Natural killer cell (primary cell): ENCODE measurements around the gene PWWP2B. TPM values are rescaled to one million over a fixed set of nuclear protein-coding genes. Genes with fewer than 3 reads are reported as not detected.

Source experiments
- ATAC-seq, 3 donors: fragments of 150-1000 bp in 2 of 3; fragments of 200-7000 bp in 1 of 3; cut with Tn5 transposase; 1 replicate in 1 of 3; 2 replicates in 2 of 3; pipeline ENCODE4 v1.10.0; 2021; ENCODE audit warnings: mild to moderate bottlenecking in 2 of 3, moderate library complexity in 2 of 3
- DNase-seq, 2 donors: peaks; one replicate each; pipeline versions ENCODE4 v3.0.0 to v3.0.0-alpha.2; 2013 to 2021; ENCODE audit warnings: mixed read lengths in 1 of 2
- H3K27ac ChIP-seq: one replicate; pipeline ENCODE4 v1.5.1; 2013; ENCODE audit warnings: mild to moderate bottlenecking, low read length
- H3K27me3 ChIP-seq: one replicate; pipeline ENCODE4 v1.6.1; 2013; ENCODE audit warnings: low read length; ENCODE audit not compliant: control insufficient read depth, insufficient read depth
- H3K36me3 ChIP-seq: one replicate; pipeline ENCODE4 v1.6.1; 2013; ENCODE audit warnings: low read length; ENCODE audit not compliant: control insufficient read depth, insufficient read depth
- H3K4me1 ChIP-seq: one replicate; pipeline ENCODE4 v1.6.1; 2013; ENCODE audit warnings: low read length; ENCODE audit not compliant: control insufficient read depth, insufficient read depth
- H3K4me3 ChIP-seq: one replicate; pipeline ENCODE4 v1.5.1; 2013; ENCODE audit warnings: low read length
- H3K9me3 ChIP-seq: one replicate; pipeline ENCODE4 v1.6.1; 2013; ENCODE audit warnings: low read length; ENCODE audit not compliant: control insufficient read depth, insufficient read depth
- H3K27ac Mint-ChIP-seq, 2 donors: one replicate each; pipeline ENCODE4 v1.8.0; 2022; ENCODE audit warnings: mild to moderate bottlenecking in 2 of 2, mixed read lengths in 2 of 2, moderate library complexity in 1 of 2
- H3K27me3 Mint-ChIP-seq, 2 donors: one replicate each; pipeline ENCODE4 v1.8.0; 2022; ENCODE audit warnings: low read depth in 2 of 2, mixed read lengths in 2 of 2
- H3K36me3 Mint-ChIP-seq: one replicate; pipeline ENCODE4 v1.8.0; 2022; ENCODE audit warnings: mixed read lengths
- H3K4me1 Mint-ChIP-seq, 2 donors: one replicate each; pipeline ENCODE4 v1.8.0; 2022; ENCODE audit warnings: mixed read lengths in 2 of 2
- H3K4me3 Mint-ChIP-seq: one replicate; pipeline ENCODE4 v1.8.0; 2022; ENCODE audit warnings: mild to moderate bottlenecking, moderate library complexity, mixed read lengths
- H3K9me3 Mint-ChIP-seq, 2 donors: one replicate each; pipeline ENCODE4 v1.8.0; 2022; ENCODE audit warnings: mixed read lengths in 2 of 2
- WGBS: methylation state at CpG from one replicate; pipeline ENCODE4 v1.1.7; 2013; ENCODE audit warnings: missing lambda C conversion rate; ENCODE audit not compliant: insufficient coverage; 5-methylcytosine and 5-hydroxymethylcytosine counted together
- intact Hi-C: fragments of 100-400 bp; cut with micrococcal nuclease; formaldehyde crosslinking; loops from one replicate; pipeline ENCODE4 v1.14.2; 2022
- total RNA-seq, 4 donors: library from RNA; stranded (reverse); fragments of 120-200 nt in 1 of 4; gene quantifications; one replicate each; pipeline versions ENCODE4 v1.2.3 to v1.2.4, GENCODE V29; 2013 to 2022
- TF ChIP-seq, protein P1 (sequence below): fragments of 200-600 bp; IDR thresholded peaks from one replicate; pipeline ENCODE4 v1.8.0; 2022; ENCODE audit warnings: antibody characterized with exemption

The PWWP2B gene
- total RNA-seq, 3 donors from 2014 or later (not counting 1 experiment from before 2014, with no cell fraction given): 23.7 to 29.5 (median 24.4) TPM

DNA sequence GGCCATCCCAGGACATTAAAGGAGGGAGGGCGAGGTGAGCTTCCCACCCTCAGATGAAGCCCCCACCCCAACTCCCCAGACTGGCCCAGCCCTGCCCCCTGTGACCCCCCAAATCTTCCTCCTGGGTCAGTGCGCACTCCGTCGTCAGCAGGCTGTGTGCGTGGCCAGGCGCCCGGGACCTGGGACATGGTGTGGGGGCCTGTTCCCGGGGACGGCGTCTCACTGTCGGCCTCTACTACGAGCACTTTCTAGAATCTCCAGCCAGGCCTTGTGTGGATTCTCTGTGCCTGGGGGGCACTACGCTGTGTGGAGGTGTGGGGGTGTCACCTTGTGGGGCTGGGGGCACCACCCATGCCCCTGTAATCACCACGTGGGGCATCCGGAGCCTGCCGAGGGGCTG lies 9.8 kb downstream of the PWWP2B start:
- WGBS: 96% methylated on average over 15 of the region's 16 CpGs
- H3K36me3 Mint-ChIP-seq: no peaks in the 10 kb centered on the region
- ATAC-seq: no peak
- Histone ChIP-seq H3K9me3 (no peaks in the 10 kb centered on the region), H3K4me3 (no peak overlapping the region), H3K27ac (no peak overlapping the region), H3K36me3 (peaks cover 13% of the 10 kb centered on the region), H3K27me3 (no peaks in the 10 kb centered on the region), H3K4me1 (peaks cover 46% of the 10 kb centered on the region)
- intact Hi-C loops: no loop called here
- no peaks in the 10 kb centered on the region for H3K27me3 Mint-ChIP-seq
- no peak overlapping the region for H3K27ac Mint-ChIP-seq
- H3K4me1 Mint-ChIP-seq: peaks cover 9 to 41% of the 10 kb centered on the region in 2 donors
- DNase-seq: no peak
- no peaks in the 10 kb centered on the region for H3K9me3 Mint-ChIP-seq
- H3K4me3 Mint-ChIP-seq: no peak overlapping the region
- TF ChIP-seq, protein P1, sequence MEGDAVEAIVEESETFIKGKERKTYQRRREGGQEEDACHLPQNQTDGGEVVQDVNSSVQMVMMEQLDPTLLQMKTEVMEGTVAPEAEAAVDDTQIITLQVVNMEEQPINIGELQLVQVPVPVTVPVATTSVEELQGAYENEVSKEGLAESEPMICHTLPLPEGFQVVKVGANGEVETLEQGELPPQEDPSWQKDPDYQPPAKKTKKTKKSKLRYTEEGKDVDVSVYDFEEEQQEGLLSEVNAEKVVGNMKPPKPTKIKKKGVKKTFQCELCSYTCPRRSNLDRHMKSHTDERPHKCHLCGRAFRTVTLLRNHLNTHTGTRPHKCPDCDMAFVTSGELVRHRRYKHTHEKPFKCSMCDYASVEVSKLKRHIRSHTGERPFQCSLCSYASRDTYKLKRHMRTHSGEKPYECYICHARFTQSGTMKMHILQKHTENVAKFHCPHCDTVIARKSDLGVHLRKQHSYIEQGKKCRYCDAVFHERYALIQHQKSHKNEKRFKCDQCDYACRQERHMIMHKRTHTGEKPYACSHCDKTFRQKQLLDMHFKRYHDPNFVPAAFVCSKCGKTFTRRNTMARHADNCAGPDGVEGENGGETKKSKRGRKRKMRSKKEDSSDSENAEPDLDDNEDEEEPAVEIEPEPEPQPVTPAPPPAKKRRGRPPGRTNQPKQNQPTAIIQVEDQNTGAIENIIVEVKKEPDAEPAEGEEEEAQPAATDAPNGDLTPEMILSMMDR: no peak

DNA sequence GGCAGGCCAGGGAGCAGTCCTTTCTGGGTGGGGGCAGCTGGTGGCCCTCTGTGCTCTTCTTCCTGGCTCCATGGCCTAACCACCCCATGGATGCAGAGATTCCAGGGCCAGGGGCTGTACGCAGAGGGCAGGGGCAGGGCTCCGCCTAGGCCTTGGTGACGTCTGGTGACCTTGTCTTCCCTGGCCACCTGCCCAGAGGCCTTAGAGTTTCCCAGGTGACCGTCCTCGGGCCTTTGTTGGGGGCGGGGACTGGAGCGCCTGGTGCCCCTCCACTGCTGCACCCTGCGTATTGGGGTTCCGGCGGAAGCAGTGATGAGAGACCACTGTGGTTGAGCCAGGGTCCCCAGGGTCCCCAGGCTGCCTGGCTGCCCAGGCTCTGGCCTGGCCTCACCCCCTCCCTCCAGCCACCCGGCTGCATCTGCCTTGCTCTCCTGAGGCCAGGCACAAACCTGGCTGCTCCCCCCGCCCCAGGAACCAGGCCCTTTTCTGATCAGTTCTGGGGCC lies 10.3 kb downstream of the PWWP2B start:
- no peaks in the 10 kb centered on the region for H3K36me3 Mint-ChIP-seq
- Histone ChIP-seq H3K9me3 (no peaks in the 10 kb centered on the region), H3K4me3 (no peak overlapping the region), H3K4me1 (peaks cover 46% of the 10 kb centered on the region), H3K36me3 (peaks cover 13% of the 10 kb centered on the region), H3K27ac (peak overlapping the region; percentile 49), H3K27me3 (no peaks in the 10 kb centered on the region)
- H3K9me3 Mint-ChIP-seq: no peaks in the 10 kb centered on the region
- intact Hi-C loops: no loop called here
- WGBS: 86% methylated on average over 12 of the region's 12 CpGs
- peaks cover 9 to 43% of the 10 kb centered on the region in 2 donors for H3K4me1 Mint-ChIP-seq
- TF ChIP-seq, protein P1: no peak
- H3K27ac Mint-ChIP-seq: peak overlapping the region; percentile 74 to 80
- DNase-seq (no peak), ATAC-seq (no peak)
- H3K4me3 Mint-ChIP-seq: peak overlapping the region; percentile 84
- H3K27me3 Mint-ChIP-seq: no peaks in the 10 kb centered on the region

DNA sequence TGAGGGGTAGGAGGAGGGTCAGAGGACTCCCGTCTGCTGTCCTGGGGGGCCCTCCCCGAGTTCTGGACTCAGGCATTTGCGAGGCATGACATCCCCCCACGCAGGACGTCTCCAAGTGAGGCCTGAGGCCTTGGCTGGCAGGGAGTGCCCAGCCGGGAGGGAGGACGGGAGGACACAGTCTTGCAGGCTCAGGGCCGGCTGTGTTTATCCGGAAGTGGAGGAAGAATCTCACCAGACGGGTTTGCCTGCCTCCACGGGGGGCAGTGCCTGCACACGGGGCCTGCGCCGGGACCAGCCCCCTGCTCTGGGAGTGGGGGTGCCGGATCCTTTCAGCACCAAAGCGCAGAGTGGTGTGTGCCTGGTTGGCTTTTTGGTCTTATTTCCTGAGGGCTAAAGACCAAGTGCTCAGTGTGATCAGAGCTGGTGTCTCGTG lies 10.9 kb downstream of the PWWP2B start:
- Histone ChIP-seq H3K4me1 (peaks cover 46% of the 10 kb centered on the region), H3K36me3 (peaks cover 13% of the 10 kb centered on the region), H3K4me3 (peak overlapping the region; percentile 16), H3K27ac (peak overlapping the region; percentile 49), H3K27me3 (no peaks in the 10 kb centered on the region), H3K9me3 (no peaks in the 10 kb centered on the region)
- H3K9me3 Mint-ChIP-seq: no peaks in the 10 kb centered on the region
- intact Hi-C loops: no loop called here
- TF ChIP-seq, protein P1: no peak
- WGBS: 44% methylated on average over 17 of the region's 17 CpGs
- H3K4me1 Mint-ChIP-seq: peaks cover 14 to 47% of the 10 kb centered on the region in 2 donors
- no peaks in the 10 kb centered on the region for H3K27me3 Mint-ChIP-seq
- ATAC-seq: peak; percentile 63 to 77 (median 68)
- peak overlapping the region; percentile 84 for H3K4me3 Mint-ChIP-seq
- DNase-seq: peak in 1 of 2 donors; percentile 37
- H3K36me3 Mint-ChIP-seq: no peaks in the 10 kb centered on the region
- H3K27ac Mint-ChIP-seq: peak overlapping the region; percentile 74 to 80

DNA sequence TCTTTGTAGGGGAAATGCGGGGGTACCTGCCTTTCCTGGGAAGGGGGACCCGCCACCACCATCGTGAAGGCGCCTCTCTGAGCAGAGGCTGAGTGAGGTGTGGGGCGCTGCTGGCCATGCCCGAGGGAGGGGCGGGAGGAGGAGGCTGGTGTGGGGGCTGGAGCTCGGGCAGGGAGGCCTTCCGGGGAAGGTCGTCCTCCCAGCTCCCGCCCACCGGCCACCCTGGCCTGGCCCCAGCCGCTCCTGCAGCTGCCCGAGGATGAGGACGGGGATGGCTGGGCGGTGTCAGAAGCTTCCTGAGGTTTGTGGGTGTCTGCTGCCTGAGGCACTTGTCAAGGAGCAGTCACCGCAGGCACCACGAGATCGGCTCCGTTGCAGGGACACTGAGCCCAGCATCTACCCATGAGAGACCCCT lies 11.4 kb downstream of the PWWP2B start:
- peaks cover 46% of the 10 kb centered on the region for H3K4me1 ChIP-seq
- Mint-ChIP-seq H3K9me3 (no peaks in the 10 kb centered on the region), H3K4me1 (peaks cover 16 to 51% of the 10 kb centered on the region in 2 donors), H3K27ac (peak overlapping the region; percentile 74 to 80), H3K36me3 (no peaks in the 10 kb centered on the region), H3K4me3 (peak overlapping the region; percentile 84), H3K27me3 (no peaks in the 10 kb centered on the region)
- peak in 1 of 2 donors; percentile 42 for DNase-seq
- TF ChIP-seq, protein P1: no peak
- peak; percentile 47 to 57 (median 50) for ATAC-seq
- H3K27me3 ChIP-seq: no peaks in the 10 kb centered on the region
- H3K9me3 ChIP-seq: no peaks in the 10 kb centered on the region
- peak overlapping the region; percentile 16 for H3K4me3 ChIP-seq
- H3K36me3 ChIP-seq: peaks cover 13% of the 10 kb centered on the region
- 12% methylated on average over 20 of the region's 20 CpGs for WGBS
- intact Hi-C loops: no loop called here
- H3K27ac ChIP-seq: peak overlapping the region; percentile 49
